ENCODE data around the gene DRAM1. TPM values are rescaled to one million over a fixed set of nuclear protein-coding genes. Genes with fewer than 3 reads are reported as not detected.

The DRAM1 gene
- polyA plus RNA-seq, 2 of the 4 experiments (the other 2 are of a cell fraction): 28.0 to 39.1 TPM

DNA sequence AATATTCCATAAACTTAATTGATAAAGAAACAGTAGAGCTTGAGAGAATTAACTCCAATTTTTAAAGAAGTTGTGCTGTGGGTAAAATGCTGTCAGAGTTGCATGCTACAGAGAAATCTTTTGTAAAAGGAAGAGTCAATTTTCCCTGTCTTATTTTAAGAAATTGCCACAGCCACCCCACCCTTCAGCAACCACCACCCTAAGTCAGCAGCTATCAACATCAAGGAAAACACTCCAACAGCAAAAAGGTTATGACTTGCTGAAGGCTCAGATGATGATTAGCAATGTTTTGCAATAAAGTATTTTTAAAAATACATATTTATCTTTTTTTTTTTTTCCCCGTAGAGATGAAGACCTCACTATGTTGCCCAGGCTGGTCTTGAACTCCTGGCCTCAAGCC is 6.5 kb upstream of the DRAM1 start:
- CTCF ChIA-PET: interaction anchor here (0.6 to 2.4 kb wide), 5 partner anchors 10 to 671 kb away, joined by 3 to 7 read pairs (median 4); no protein-coding TSS in a partner anchor
- no peak overlapping the region for H3K27ac ChIP-seq
- H3K4me2 ChIP-seq: no peak overlapping the region
- no peak for DNase-seq (ENCODE audit: low read depth in 1 of 2, low spot score in 1 of 2)
- H3K4me1 ChIP-seq: no peaks in the 10 kb centered on the region
- no peak for ATAC-seq
- no peaks in the 10 kb centered on the region for H3K9me3 ChIP-seq
- FAIRE-seq: no peak
- no peak for TF ChIP-seq RNF2 (IDR thresholded peaks at IDR 0.05; ENCODE audit: borderline replicate concordance, low read depth)
- TF ChIP-seq, protein P1, sequence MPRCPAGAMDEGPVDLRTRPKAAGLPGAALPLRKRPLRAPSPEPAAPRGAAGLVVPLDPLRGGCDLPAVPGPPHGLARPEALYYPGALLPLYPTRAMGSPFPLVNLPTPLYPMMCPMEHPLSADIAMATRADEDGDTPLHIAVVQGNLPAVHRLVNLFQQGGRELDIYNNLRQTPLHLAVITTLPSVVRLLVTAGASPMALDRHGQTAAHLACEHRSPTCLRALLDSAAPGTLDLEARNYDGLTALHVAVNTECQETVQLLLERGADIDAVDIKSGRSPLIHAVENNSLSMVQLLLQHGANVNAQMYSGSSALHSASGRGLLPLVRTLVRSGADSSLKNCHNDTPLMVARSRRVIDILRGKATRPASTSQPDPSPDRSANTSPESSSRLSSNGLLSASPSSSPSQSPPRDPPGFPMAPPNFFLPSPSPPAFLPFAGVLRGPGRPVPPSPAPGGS (IDR thresholded peaks at IDR 0.05): no peak
- no peak overlapping the region for H3K4me3 ChIP-seq
- POLR2A ChIA-PET: no interaction called here
- 85% methylated on average over 1 of the region's 1 CpG for WGBS (ENCODE audit: missing lambda C conversion rate)

GRCh38 chr12:101875162-101875561 is 2.2 kb upstream of the DRAM1 start:
- ATAC-seq (no peak), DNase-seq (ENCODE audit: low read depth in 1 of 2, low spot score in 1 of 2) (no peak), FAIRE-seq (no peak)
- no peak for TF ChIP-seq KDM5A (IDR thresholded peaks at IDR 0.05)
- TF ChIP-seq ZSCAN20 (CRISPR knock-in tag; IDR thresholded peaks at IDR 0.05): no peak
- TF ChIP-seq, protein P2, sequence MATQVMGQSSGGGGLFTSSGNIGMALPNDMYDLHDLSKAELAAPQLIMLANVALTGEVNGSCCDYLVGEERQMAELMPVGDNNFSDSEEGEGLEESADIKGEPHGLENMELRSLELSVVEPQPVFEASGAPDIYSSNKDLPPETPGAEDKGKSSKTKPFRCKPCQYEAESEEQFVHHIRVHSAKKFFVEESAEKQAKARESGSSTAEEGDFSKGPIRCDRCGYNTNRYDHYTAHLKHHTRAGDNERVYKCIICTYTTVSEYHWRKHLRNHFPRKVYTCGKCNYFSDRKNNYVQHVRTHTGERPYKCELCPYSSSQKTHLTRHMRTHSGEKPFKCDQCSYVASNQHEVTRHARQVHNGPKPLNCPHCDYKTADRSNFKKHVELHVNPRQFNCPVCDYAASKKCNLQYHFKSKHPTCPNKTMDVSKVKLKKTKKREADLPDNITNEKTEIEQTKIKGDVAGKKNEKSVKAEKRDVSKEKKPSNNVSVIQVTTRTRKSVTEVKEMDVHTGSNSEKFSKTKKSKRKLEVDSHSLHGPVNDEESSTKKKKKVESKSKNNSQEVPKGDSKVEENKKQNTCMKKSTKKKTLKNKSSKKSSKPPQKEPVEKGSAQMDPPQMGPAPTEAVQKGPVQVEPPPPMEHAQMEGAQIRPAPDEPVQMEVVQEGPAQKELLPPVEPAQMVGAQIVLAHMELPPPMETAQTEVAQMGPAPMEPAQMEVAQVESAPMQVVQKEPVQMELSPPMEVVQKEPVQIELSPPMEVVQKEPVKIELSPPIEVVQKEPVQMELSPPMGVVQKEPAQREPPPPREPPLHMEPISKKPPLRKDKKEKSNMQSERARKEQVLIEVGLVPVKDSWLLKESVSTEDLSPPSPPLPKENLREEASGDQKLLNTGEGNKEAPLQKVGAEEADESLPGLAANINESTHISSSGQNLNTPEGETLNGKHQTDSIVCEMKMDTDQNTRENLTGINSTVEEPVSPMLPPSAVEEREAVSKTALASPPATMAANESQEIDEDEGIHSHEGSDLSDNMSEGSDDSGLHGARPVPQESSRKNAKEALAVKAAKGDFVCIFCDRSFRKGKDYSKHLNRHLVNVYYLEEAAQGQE (IDR thresholded peaks at IDR 0.05): no peak
- no peak for TF ChIP-seq HMGXB4 (CRISPR knock-in tag; IDR thresholded peaks at IDR 0.05; ENCODE audit: borderline replicate concordance)
- TF ChIP-seq BHLHE40 (IDR thresholded peaks at IDR 0.05; ENCODE audit: low read depth, low read length): no peak
- TF ChIP-seq SREBF2 (IDR thresholded peaks at IDR 0.05): no peak
- TF ChIP-seq, protein P3, sequence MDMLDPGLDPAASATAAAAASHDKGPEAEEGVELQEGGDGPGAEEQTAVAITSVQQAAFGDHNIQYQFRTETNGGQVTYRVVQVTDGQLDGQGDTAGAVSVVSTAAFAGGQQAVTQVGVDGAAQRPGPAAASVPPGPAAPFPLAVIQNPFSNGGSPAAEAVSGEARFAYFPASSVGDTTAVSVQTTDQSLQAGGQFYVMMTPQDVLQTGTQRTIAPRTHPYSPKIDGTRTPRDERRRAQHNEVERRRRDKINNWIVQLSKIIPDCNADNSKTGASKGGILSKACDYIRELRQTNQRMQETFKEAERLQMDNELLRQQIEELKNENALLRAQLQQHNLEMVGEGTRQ (IDR thresholded peaks at IDR 0.05): no peak
- no peak for TF ChIP-seq MAX (IDR thresholded peaks at IDR 0.05)
- TF ChIP-seq RAD21 (conservative IDR thresholded peaks at IDR 0.05 in 1 of 2, IDR thresholded peaks at IDR 0.05 in 1 of 2): no peak
- TF ChIP-seq, protein P4, sequence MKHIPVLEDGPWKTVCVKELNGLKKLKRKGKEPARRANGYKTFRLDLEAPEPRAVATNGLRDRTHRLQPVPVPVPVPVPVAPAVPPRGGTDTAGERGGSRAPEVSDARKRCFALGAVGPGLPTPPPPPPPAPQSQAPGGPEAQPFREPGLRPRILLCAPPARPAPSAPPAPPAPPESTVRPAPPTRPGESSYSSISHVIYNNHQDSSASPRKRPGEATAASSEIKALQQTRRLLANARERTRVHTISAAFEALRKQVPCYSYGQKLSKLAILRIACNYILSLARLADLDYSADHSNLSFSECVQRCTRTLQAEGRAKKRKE (CRISPR knock-in tag; IDR thresholded peaks at IDR 0.05; ENCODE audit: low read depth): no peak
- TF ChIP-seq E2F6 (IDR thresholded peaks at IDR 0.05; ENCODE audit: borderline replicate concordance, low read depth): no peak
- no peak for TF ChIP-seq JUN (IDR thresholded peaks at IDR 0.05)
- TF ChIP-seq CBX8 (IDR thresholded peaks at IDR 0.05): no peak
- TF ChIP-seq FOSB (CRISPR knock-in tag; IDR thresholded peaks at IDR 0.05): no peak
- TF ChIP-seq MAZ (IDR thresholded peaks at IDR 0.05; ENCODE audit: borderline replicate concordance, low read depth, low read length): no peak
- H3K27ac ChIP-seq: peak overlapping the region in 1 of 2 experiments; percentile 97; a peak in 3 of 6 replicates
- H3K4me3 ChIP-seq: no peak overlapping the region
- 93% methylated on average over 9 of the region's 9 CpGs for WGBS (ENCODE audit: missing lambda C conversion rate)
- ChIA-PET POLR2A (no interaction called here), CTCF (interaction anchor here (0.5 to 1.5 kb wide), 5 partner anchors 10 to 45 kb away, joined by 3 to 5 read pairs (median 4); no protein-coding TSS in a partner anchor)
- H3K4me1 ChIP-seq: peaks cover 11% of the 10 kb centered on the region; the same call in 1 of the 3 replicates
- H3K4me2 ChIP-seq: no peak overlapping the region
- H3K9me3 ChIP-seq: no peaks in the 10 kb centered on the region

Measured in A549 (cell line).